MCF 10A (cell line): ENCODE data around the gene SPRR5. TPM values are rescaled to one million over a fixed set of nuclear protein-coding genes. Genes with fewer than 3 reads are reported as not detected.

Experiments
- BruUV-seq: library from RNA; stranded (reverse); fragments of 400-500 nt; replicated peaks from 2 replicates; lab custom pipeline; 2021; lab: Mats Ljungman, UMichigan
- CTCF ChIA-PET: fragments of 300-600 bp; sonication (Branson Sonifier 250); formaldehyde crosslinking; extraction: SDS; loops from one replicate; lab custom pipeline; 2021; ENCODE audit warnings: antibody characterized with exemption, inconsistent platforms; lab: Yijun Ruan, JAX
- POLR2A ChIA-PET: fragments of 300-600, 350-650 bp; sonication (Branson Sonifier 250); formaldehyde crosslinking; extraction: SDS; loops from one replicate; lab custom pipeline; 2020; ENCODE audit warnings: antibody characterized with exemption, inconsistent platforms; lab: Yijun Ruan, JAX
- DNase-seq: peaks from one replicate; pipeline ENCODE4 v3.0.0-alpha.2; 2018; ENCODE audit not compliant: unreplicated experiment
- H3K27ac Mint-ChIP-seq: one replicate; pipeline ENCODE4 v1.8.0; 2022; ENCODE audit warnings: mild to moderate bottlenecking, low read depth, mixed read lengths; ENCODE audit not compliant: unreplicated experiment
- H3K27me3 Mint-ChIP-seq: one replicate; pipeline ENCODE4 v1.8.0; 2022; ENCODE audit warnings: mixed read lengths; ENCODE audit not compliant: insufficient read depth, unreplicated experiment
- H3K36me3 Mint-ChIP-seq: one replicate; pipeline ENCODE4 v1.8.0; 2022; ENCODE audit warnings: mild to moderate bottlenecking, moderate library complexity, mixed read lengths; ENCODE audit not compliant: insufficient read depth, unreplicated experiment
- H3K4me1 Mint-ChIP-seq: one replicate; pipeline ENCODE4 v1.8.0; 2022; ENCODE audit warnings: mixed read lengths; ENCODE audit not compliant: insufficient read depth, unreplicated experiment
- H3K4me3 Mint-ChIP-seq: one replicate; pipeline ENCODE4 v1.8.0; 2022; ENCODE audit warnings: mild to moderate bottlenecking, moderate library complexity, mixed read lengths; ENCODE audit not compliant: unreplicated experiment
- H3K9me3 Mint-ChIP-seq: one replicate; pipeline ENCODE4 v1.8.0; 2022; ENCODE audit warnings: mixed read lengths; ENCODE audit not compliant: unreplicated experiment
- CTCF ChIP-seq: fragments of 200-600 bp; IDR thresholded peaks from one replicate; pipeline ENCODE4 v1.8.0; 2022; ENCODE audit warnings: antibody characterized with exemption, mild to moderate bottlenecking; ENCODE audit not compliant: unreplicated experiment
- intact Hi-C: fragments of 100-400 bp; cut with micrococcal nuclease; formaldehyde crosslinking; loops from 2 replicates; pipeline ENCODE4 v1.14.1; 2022
- total RNA-seq: library from RNA; stranded (reverse); gene quantifications from 2 replicates; pipeline ENCODE4 v1.2.3, GENCODE V29; 2022

SPRR5 gene
- total RNA-seq, 1 experiment from 2014 or later = not detected

- TF ChIP-seq CTCF = no peak
- ChIA-PET POLR2A (interaction anchor here (1.1 kb wide), 1 partner anchor 8 kb away, joined by 3 read pairs; no protein-coding TSS in a partner anchor), CTCF (interaction anchor here (1.8 kb wide), 1 partner anchor 128 kb away, joined by 8 read pairs; no protein-coding TSS in a partner anchor)
- Mint-ChIP-seq H3K27ac (no peak overlapping the region), H3K4me3 (no peak overlapping the region), H3K4me1 (peaks cover 16% of the 10 kb centered on the region), H3K27me3 (no peaks in the 10 kb centered on the region), H3K9me3 (peaks cover 8% of the 10 kb centered on the region), H3K36me3 (no peaks in the 10 kb centered on the region)
- intact Hi-C loops = no loop called here
- no TSS peak for BruUV-seq
- DNase-seq = no peak
Measured at GRCh38 chr1:152998476-152998875, 51.5 kb downstream of the SPRR5 start.

Other genes starting within 250 kb of the SPRR5 start
- gene LCE2A, start 248.9 kb upstream of the SPRR5 start, total RNA-seq = not detected in 2 replicates
- gene LCE4A, start 239.0 kb upstream of the SPRR5 start, total RNA-seq = not detected in 2 replicates
- gene KPRP, start 189.2 kb upstream of the SPRR5 start, total RNA-seq = 0.12 and 0.25 TPM in 2 replicates
- not detected in 2 replicates for gene LCE1F, start 172.1 kb upstream of the SPRR5 start, total RNA-seq
- gene LCE1E, start 160.9 kb upstream of the SPRR5 start, total RNA-seq = 1.3 and 1.9 TPM in 2 replicates
- not detected in 2 replicates for gene LCE1D, start 150.5 kb upstream of the SPRR5 start, total RNA-seq
- gene LCE1C, start 140.6 kb upstream of the SPRR5 start, total RNA-seq = 1.4 and 1.9 TPM in 2 replicates
- 1.3 and 2.0 TPM in 2 replicates for gene LCE1B, start 135.2 kb upstream of the SPRR5 start, total RNA-seq
- gene LCE1A, start 119.7 kb upstream of the SPRR5 start, total RNA-seq = not detected in 2 replicates
- not detected in 2 replicates for gene LCE6A, start 104.3 kb upstream of the SPRR5 start, total RNA-seq
- gene LCE7A, start 87.2 kb upstream of the SPRR5 start, total RNA-seq = not detected in 2 replicates
- not detected in 2 replicates for gene SMCP, start 68.9 kb upstream of the SPRR5 start, total RNA-seq
- 0.33 and 0.56 TPM in 2 replicates for gene IVL, start 38.7 kb upstream of the SPRR5 start, total RNA-seq
- gene SPRR4, start 23.4 kb downstream of the SPRR5 start, total RNA-seq = not detected in 2 replicates
- not detected in 2 replicates for gene SPRR1A, start 36.9 kb downstream of the SPRR5 start, total RNA-seq
- gene SPRR3, start 54.5 kb downstream of the SPRR5 start, total RNA-seq = not detected in 2 replicates
- 3.5 and 4.0 TPM in 2 replicates for gene SPRR1B, start 84.0 kb downstream of the SPRR5 start, total RNA-seq
- gene SPRR2D, start 93.9 kb downstream of the SPRR5 start, total RNA-seq = 430 and 1,071 TPM in 2 replicates
- gene SPRR2A, start 110.3 kb downstream of the SPRR5 start, total RNA-seq = 7.0 and 15.0 TPM in 2 replicates
- not detected in 2 replicates for gene SPRR2B, start 124.4 kb downstream of the SPRR5 start, total RNA-seq
- not detected in 2 replicates for gene SPRR2E, start 147.3 kb downstream of the SPRR5 start, total RNA-seq
- gene SPRR2F, start 166.3 kb downstream of the SPRR5 start, total RNA-seq = not detected in 2 replicates
- not detected in 2 replicates for gene SPRR2G, start 203.7 kb downstream of the SPRR5 start, total RNA-seq